AG04450 (cell line): ENCODE results near the gene TMEM125. TPM values are rescaled to one million over a fixed set of nuclear protein-coding genes. Genes with fewer than 3 reads are reported as not detected.

Source experiments
- CTCF ChIA-PET: fragments of 300-600, 350-600 bp; formaldehyde crosslinking; extraction: SDS; loops from one replicate; lab custom pipeline; 2022; ENCODE audit warnings: antibody characterized with exemption, inconsistent platforms; lab: Charles Lee
- POLR2A ChIA-PET: fragments of 350-600 bp; formaldehyde crosslinking; extraction: SDS; loops from one replicate; lab custom pipeline; 2021; ENCODE audit warnings: antibody characterized with exemption, inconsistent platforms; lab: Yijun Ruan, JAX
- DNase-seq: peaks from one replicate; pipeline ENCODE4 v3.0.0-alpha.2; 2011; ENCODE audit warnings: low read depth, low spot score
- H3K27ac ChIP-seq: one replicate; pipeline ENCODE4 v1.5.1; 2012; ENCODE audit warnings: low read depth, low read length, control low read depth
- H3K27me3 ChIP-seq: one replicate; pipeline ENCODE4 v1.6.0; 2012; ENCODE audit warnings: low read length; ENCODE audit not compliant: control insufficient read depth, insufficient read depth
- H3K4me3 ChIP-seq: 2 replicates; pipeline ENCODE4 v1.5.1; 2011; ENCODE audit warnings: mild to moderate bottlenecking, low read depth, low read length, control low read depth
- H3K9me3 ChIP-seq: 2 replicates; pipeline ENCODE4 v1.5.1; 2012; ENCODE audit warnings: low read length; ENCODE audit not compliant: control insufficient read depth, insufficient read depth
- CTCF ChIP-seq: IDR thresholded peaks from 2 replicates; pipeline ENCODE4 v1.5.1; 2011; ENCODE audit warnings: low read depth, low read length, control low read depth, inconsistent platforms
- polyA plus RNA-seq: library from polyadenylated mRNA; depleted of rRNA; stranded (reverse); fragments of >200 nt; gene quantifications from 2 replicates; pipeline ENCODE4 v1.2.3, GENCODE V29; 2011

Gene TMEM125
- polyA plus RNA-seq, 1 experiment = not detected

- DNase-seq = no peak
- H3K9me3 ChIP-seq = no peaks in the 10 kb centered on the region
- no peak overlapping the region for H3K27ac ChIP-seq
- ChIA-PET POLR2A (interaction anchor here (0.6 to 0.7 kb wide), 2 partner anchors 17 to 134 kb away, joined by 3 read pairs; no protein-coding TSS in a partner anchor), CTCF (no interaction called here)
- H3K27me3 ChIP-seq = peaks cover 3% of the 10 kb centered on the region
- no peak overlapping the region for H3K4me3 ChIP-seq
- TF ChIP-seq CTCF = no peak
Observed at GRCh38 chr1:43304314-43304681, 34.5 kb downstream of the TMEM125 start.

- H3K27ac ChIP-seq = no peak overlapping the region
- peaks cover 3% of the 10 kb centered on the region for H3K27me3 ChIP-seq
- DNase-seq = no peak
- TF ChIP-seq CTCF = no peak
- no peaks in the 10 kb centered on the region for H3K9me3 ChIP-seq
- ChIA-PET CTCF (no interaction called here), POLR2A (interaction anchor here (0.6 kb wide), 1 partner anchor 16 kb away, joined by 3 read pairs; no protein-coding TSS in a partner anchor)
- no peak overlapping the region for H3K4me3 ChIP-seq
Observed at GRCh38 chr1:43304771-43305300, 35.1 kb downstream of the TMEM125 start.

GRCh38 chr1:43305461-43305860, 35.7 kb downstream of the TMEM125 start:
- H3K27me3 ChIP-seq = peaks cover 3% of the 10 kb centered on the region
- CTCF ChIA-PET = no interaction called here
- DNase-seq = no peak

GRCh38 chr1:43305926-43306687, 36.3 kb downstream of the TMEM125 start:
- ChIA-PET CTCF (no interaction called here), POLR2A (no interaction called here)
- TF ChIP-seq CTCF = no peak
- H3K27ac ChIP-seq = no peak overlapping the region
- H3K9me3 ChIP-seq = no peaks in the 10 kb centered on the region
- peaks cover 3% of the 10 kb centered on the region for H3K27me3 ChIP-seq
- H3K4me3 ChIP-seq = no peak overlapping the region
- no peak for DNase-seq

More at GRCh38 chr1:43305461-43305860, 35.7 kb downstream of the TMEM125 start:
- H3K9me3 ChIP-seq = no peaks in the 10 kb centered on the region
- POLR2A ChIA-PET = no interaction called here
- TF ChIP-seq CTCF = no peak
- no peak overlapping the region for H3K4me3 ChIP-seq
- H3K27ac ChIP-seq = no peak overlapping the region
